Measurements from ENCODE around the gene BANP. TPM values are rescaled to one million over a fixed set of nuclear protein-coding genes. Genes with fewer than 3 reads are reported as not detected.
"Not testable (repeated sequence)": the region's sequence is repeated elsewhere in the genome, so short reads cannot be mapped to it uniquely, and the experiment has no call there.

The BANP gene, protein sequence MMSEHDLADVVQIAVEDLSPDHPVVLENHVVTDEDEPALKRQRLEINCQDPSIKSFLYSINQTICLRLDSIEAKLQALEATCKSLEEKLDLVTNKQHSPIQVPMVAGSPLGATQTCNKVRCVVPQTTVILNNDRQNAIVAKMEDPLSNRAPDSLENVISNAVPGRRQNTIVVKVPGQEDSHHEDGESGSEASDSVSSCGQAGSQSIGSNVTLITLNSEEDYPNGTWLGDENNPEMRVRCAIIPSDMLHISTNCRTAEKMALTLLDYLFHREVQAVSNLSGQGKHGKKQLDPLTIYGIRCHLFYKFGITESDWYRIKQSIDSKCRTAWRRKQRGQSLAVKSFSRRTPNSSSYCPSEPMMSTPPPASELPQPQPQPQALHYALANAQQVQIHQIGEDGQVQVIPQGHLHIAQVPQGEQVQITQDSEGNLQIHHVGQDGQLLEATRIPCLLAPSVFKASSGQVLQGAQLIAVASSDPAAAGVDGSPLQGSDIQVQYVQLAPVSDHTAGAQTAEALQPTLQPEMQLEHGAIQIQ
- 24.9 TPM for polyA plus RNA-seq (2013, experiment 1 of 2)
- 22.2 TPM for polyA plus RNA-seq (2013, experiment 2 of 2)

DNA sequence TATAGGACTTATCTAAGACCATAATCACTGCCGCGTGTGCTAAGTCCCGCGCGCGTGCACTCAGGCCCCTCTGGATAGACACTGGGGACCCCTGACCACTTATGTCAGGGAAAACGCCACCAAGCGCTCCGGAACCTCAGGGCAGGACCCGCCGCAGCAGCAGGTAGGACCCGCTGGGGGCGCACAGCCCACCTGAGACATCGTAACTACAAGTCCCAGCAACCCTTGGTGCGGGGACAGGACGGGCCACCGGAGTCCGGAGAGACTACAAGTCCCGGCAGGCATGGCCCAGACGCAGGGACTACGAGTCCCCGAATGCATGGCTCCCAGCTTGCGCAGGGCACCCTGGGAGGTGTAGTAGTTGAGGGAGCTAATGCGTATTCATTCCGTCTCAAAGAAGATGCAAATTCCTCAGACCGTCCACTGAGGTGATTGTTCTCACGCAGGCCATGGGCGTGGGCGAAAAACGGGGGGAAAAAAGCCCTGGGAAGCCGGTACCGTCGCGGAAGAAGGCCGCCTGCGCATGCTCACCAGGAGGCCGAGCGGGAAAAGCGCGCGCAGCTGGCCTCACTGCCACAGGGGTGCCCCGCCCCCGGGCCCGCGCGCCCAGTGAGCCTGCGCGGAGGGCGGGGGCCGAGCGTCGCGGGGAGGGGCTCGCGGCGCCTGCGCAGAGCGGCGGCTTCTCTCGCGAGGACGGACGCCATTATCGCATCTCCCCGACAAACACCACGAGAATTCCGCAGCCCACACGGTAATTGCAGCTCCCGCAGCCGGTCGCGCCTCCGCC is at the start of gene BANP:
Gene BANP, plus strand, starts transcription at position 670 of the 787 bp plus-strand sequence. CDS start 23,682 bp downstream, outside the sequence.
- Histone ChIP-seq H3K18ac (ENCODE audit: low read length) (peak within 1 kb of the TSS; percentile 99), H3K4me1 (ENCODE audit: control insufficient read depth, low read depth, low read length) (no peaks in the 10 kb centered on the region), H2AK5ac (ENCODE audit: low read length) (no peak within 1 kb of the TSS), H3K27me3 (ENCODE audit: insufficient read depth, low read length, poor library complexity) (no peaks in the 10 kb centered on the region), H3K9ac (ENCODE audit: low read length) (peak within 1 kb of the TSS; percentile 82), H3K23ac (ENCODE audit: low read length) (peak within 1 kb of the TSS; percentile 15), H4K8ac (ENCODE audit: low read depth, low read length) (peak within 1 kb of the TSS; percentile 69), H2BK120ac (ENCODE audit: low read depth, low read length) (peak within 1 kb of the TSS; percentile 16), H3K4me2 (ENCODE audit: low read length) (peak within 1 kb of the TSS; percentile 65), H3K36me3 (ENCODE audit: control insufficient read depth, insufficient read depth, low read length) (no peaks in the 10 kb centered on the region), H3K27ac (ENCODE audit: low read depth, low read length) (peak within 1 kb of the TSS; percentile 80), H3K56ac (ENCODE audit: low read length) (peak within 1 kb of the TSS; percentile 95), H2BK15ac (replicated peaks; ENCODE audit: low read depth) (no peak within 1 kb of the TSS), H3K4me3 (ENCODE audit: low read length) (peak within 1 kb of the TSS; percentile 84), H3K79me1 (ENCODE audit: low read length) (peaks cover 21% of the 10 kb centered on the region), H3K4ac (ENCODE audit: low read depth, low read length) (peak within 1 kb of the TSS; percentile 96), H3K79me2 (ENCODE audit: control insufficient read depth, insufficient read depth, low read length) (peaks cover 41% of the 10 kb centered on the region), H2BK5ac (ENCODE audit: low read length) (peak within 1 kb of the TSS; percentile 28), H4K5ac (ENCODE audit: low read length) (no peak within 1 kb of the TSS)
- DNase-seq, result peak; percentile 100
- no CpG with 5 or more reads among the region's 73 CpGs for WGBS (ENCODE audit: extremely low coverage, insufficient coverage, low lambda C conversion rate)

DNA sequence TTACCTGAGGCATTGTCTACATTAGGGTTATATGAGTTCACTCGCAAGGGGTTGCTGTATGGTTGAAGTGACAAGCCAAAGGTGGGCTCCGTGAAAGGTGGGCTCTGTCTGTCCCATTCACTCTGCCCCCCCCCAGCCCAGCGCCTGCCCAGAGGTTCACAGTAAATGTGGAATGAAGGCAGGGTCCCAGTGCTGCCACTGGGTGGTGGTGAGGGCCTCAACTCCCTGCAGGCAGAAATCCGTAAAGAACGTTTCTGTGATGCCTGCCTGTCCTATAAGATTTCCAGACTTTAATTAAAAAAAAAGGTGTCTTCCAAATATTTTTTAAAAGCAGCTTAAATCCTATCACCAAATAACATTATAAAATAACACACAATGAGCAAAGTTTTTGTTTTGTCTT is 46.3 kb upstream of the BANP start:
- not testable (repeated sequence) for H3K79me2 ChIP-seq (ENCODE audit: control insufficient read depth, insufficient read depth, low read length); H3K9ac ChIP-seq (ENCODE audit: low read length); H2BK5ac ChIP-seq (ENCODE audit: low read length); H3K56ac ChIP-seq (ENCODE audit: low read length); H3K27me3 ChIP-seq (ENCODE audit: insufficient read depth, low read length, poor library complexity); H2BK15ac ChIP-seq (replicated peaks; ENCODE audit: low read depth); H3K27ac ChIP-seq (ENCODE audit: low read depth, low read length); H3K23ac ChIP-seq (ENCODE audit: low read length); H2AK5ac ChIP-seq (ENCODE audit: low read length); H3K79me1 ChIP-seq (ENCODE audit: low read length); H3K4ac ChIP-seq (ENCODE audit: low read depth, low read length); H3K4me2 ChIP-seq (ENCODE audit: low read length); H4K5ac ChIP-seq (ENCODE audit: low read length); DNase-seq; H4K8ac ChIP-seq (ENCODE audit: low read depth, low read length); H3K18ac ChIP-seq (ENCODE audit: low read length); H2BK120ac ChIP-seq (ENCODE audit: low read depth, low read length); H3K4me1 ChIP-seq (ENCODE audit: control insufficient read depth, low read depth, low read length); H3K36me3 ChIP-seq (ENCODE audit: control insufficient read depth, insufficient read depth, low read length); H3K4me3 ChIP-seq (ENCODE audit: low read length)
- no CpG with 5 or more reads among the region's 5 CpGs for WGBS (ENCODE audit: extremely low coverage, insufficient coverage, low lambda C conversion rate)

DNA sequence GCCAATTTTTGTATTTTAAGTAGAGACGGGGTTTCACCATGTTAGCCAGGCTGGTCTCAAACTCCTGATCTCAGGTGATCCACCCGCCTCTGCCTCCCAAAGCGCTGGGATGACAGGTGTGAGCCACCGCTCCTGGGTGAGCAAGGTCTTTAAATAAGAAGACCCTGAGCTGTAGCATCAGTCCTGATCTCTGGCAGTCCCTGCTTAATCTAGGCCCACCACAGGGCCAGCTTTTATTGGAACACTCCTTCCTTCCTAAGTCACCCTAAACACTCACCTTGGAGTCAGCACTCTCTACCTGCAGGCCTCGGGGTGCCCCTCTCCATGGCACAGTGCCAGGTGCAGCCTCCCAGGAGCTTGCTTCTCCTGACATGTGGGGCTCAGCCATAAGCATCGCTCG is 45.7 kb upstream of the BANP start:
- H4K5ac ChIP-seq (ENCODE audit: low read length); H3K9ac ChIP-seq (ENCODE audit: low read length); H2BK120ac ChIP-seq (ENCODE audit: low read depth, low read length); H4K8ac ChIP-seq (ENCODE audit: low read depth, low read length); H3K23ac ChIP-seq (ENCODE audit: low read length); H3K4ac ChIP-seq (ENCODE audit: low read depth, low read length); H2BK5ac ChIP-seq (ENCODE audit: low read length); H2BK15ac ChIP-seq (replicated peaks; ENCODE audit: low read depth); H3K4me3 ChIP-seq (ENCODE audit: low read length); H3K56ac ChIP-seq (ENCODE audit: low read length); DNase-seq; H3K27me3 ChIP-seq (ENCODE audit: insufficient read depth, low read length, poor library complexity); H3K79me1 ChIP-seq (ENCODE audit: low read length); H3K4me2 ChIP-seq (ENCODE audit: low read length); H3K27ac ChIP-seq (ENCODE audit: low read depth, low read length); H2AK5ac ChIP-seq (ENCODE audit: low read length); H3K4me1 ChIP-seq (ENCODE audit: control insufficient read depth, low read depth, low read length); H3K79me2 ChIP-seq (ENCODE audit: control insufficient read depth, insufficient read depth, low read length); H3K36me3 ChIP-seq (ENCODE audit: control insufficient read depth, insufficient read depth, low read length); H3K18ac ChIP-seq (ENCODE audit: low read length): not testable (repeated sequence)
- no CpG with 5 or more reads among the region's 7 CpGs for WGBS (ENCODE audit: extremely low coverage, insufficient coverage, low lambda C conversion rate)

DNA sequence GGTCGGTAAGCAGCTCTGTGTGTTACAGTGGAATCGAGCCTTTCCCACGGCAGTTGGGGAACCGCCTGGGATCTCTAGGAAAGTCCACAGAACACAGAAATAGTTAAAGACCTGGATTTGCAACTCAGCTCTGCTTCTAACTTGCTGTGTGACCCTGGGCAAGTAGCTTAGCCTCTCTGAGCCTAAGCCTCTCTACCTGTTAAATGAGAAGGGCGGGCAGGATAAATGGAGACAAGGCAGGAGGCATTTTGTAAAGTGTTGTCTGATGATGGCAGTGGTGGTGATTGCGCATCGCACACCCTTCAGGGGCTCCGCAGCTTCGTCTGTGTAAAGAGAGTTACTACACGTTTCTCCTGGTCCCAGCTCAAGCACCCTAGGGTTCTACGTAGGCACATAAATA is 43.1 kb upstream of the BANP start:
- H3K4me3 ChIP-seq (ENCODE audit: low read length); H3K56ac ChIP-seq (ENCODE audit: low read length); H3K4me2 ChIP-seq (ENCODE audit: low read length); H3K79me2 ChIP-seq (ENCODE audit: control insufficient read depth, insufficient read depth, low read length); H2AK5ac ChIP-seq (ENCODE audit: low read length); H3K79me1 ChIP-seq (ENCODE audit: low read length); H3K9ac ChIP-seq (ENCODE audit: low read length); H3K23ac ChIP-seq (ENCODE audit: low read length); H2BK5ac ChIP-seq (ENCODE audit: low read length); H2BK120ac ChIP-seq (ENCODE audit: low read depth, low read length); H3K27me3 ChIP-seq (ENCODE audit: insufficient read depth, low read length, poor library complexity); H4K5ac ChIP-seq (ENCODE audit: low read length); H3K4ac ChIP-seq (ENCODE audit: low read depth, low read length); H3K27ac ChIP-seq (ENCODE audit: low read depth, low read length); H2BK15ac ChIP-seq (replicated peaks; ENCODE audit: low read depth); H4K8ac ChIP-seq (ENCODE audit: low read depth, low read length); DNase-seq; H3K4me1 ChIP-seq (ENCODE audit: control insufficient read depth, low read depth, low read length); H3K36me3 ChIP-seq (ENCODE audit: control insufficient read depth, insufficient read depth, low read length); H3K18ac ChIP-seq (ENCODE audit: low read length): not testable (repeated sequence)
- WGBS (ENCODE audit: extremely low coverage, insufficient coverage, low lambda C conversion rate), result no CpG with 5 or more reads among the region's 11 CpGs

DNA sequence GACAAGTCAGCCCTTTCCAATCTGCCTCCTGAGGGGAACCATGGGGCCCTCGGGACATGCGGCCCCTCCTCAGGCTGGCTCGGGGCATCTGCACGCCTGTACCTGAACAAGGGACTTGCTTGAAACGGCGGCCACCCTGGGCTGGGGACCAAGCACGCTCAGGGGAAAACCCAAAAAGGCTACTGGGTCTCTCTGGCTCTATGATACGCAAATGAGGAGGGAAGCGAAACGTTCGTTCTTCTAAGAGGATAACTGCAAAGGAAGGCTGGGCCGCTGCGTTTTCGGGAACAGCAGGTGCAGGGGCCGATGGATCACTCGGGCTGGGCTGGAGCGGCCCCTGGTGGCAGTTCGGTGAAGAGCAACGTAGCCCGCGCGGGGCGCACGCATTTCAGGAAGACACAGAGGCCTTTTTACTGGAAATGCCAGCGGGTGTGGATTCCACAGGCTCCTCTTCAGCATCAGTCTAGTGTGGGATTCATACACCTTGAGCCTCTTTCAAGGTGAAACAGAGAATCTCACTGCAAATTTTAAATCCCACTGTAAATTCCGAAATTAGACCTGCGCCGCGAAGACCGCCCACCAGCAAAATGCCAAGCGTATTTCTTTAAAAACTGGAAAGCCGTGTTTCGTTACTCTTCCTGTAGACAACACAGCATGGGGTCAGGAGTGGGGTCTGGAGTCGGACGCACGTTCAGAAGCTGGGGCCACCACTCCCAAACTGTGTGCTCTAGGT is 41.9 kb upstream of the BANP start:
- not testable (repeated sequence) for H3K56ac ChIP-seq (ENCODE audit: low read length); H3K23ac ChIP-seq (ENCODE audit: low read length); H2AK5ac ChIP-seq (ENCODE audit: low read length); H3K4me1 ChIP-seq (ENCODE audit: control insufficient read depth, low read depth, low read length); H4K8ac ChIP-seq (ENCODE audit: low read depth, low read length); H3K27me3 ChIP-seq (ENCODE audit: insufficient read depth, low read length, poor library complexity); H3K4me3 ChIP-seq (ENCODE audit: low read length); H3K27ac ChIP-seq (ENCODE audit: low read depth, low read length); H3K9ac ChIP-seq (ENCODE audit: low read length); H2BK5ac ChIP-seq (ENCODE audit: low read length); H3K4me2 ChIP-seq (ENCODE audit: low read length); H3K79me2 ChIP-seq (ENCODE audit: control insufficient read depth, insufficient read depth, low read length); H4K5ac ChIP-seq (ENCODE audit: low read length); H3K79me1 ChIP-seq (ENCODE audit: low read length); H3K18ac ChIP-seq (ENCODE audit: low read length); H3K36me3 ChIP-seq (ENCODE audit: control insufficient read depth, insufficient read depth, low read length); H2BK120ac ChIP-seq (ENCODE audit: low read depth, low read length); H3K4ac ChIP-seq (ENCODE audit: low read depth, low read length); H2BK15ac ChIP-seq (replicated peaks; ENCODE audit: low read depth)
- DNase-seq, result peak; percentile 68
- WGBS (ENCODE audit: extremely low coverage, insufficient coverage, low lambda C conversion rate), result no CpG with 5 or more reads among the region's 36 CpGs

Measured in mesendoderm (in vitro differentiated cells).